Liver (tissue), 9 donors: Measurements from ENCODE around the gene MYOC. TPM values are rescaled to one million over a fixed set of nuclear protein-coding genes. Genes with fewer than 3 reads are reported as not detected.
"Not testable (repeated sequence)": the region's sequence is repeated elsewhere in the genome, so short reads cannot be mapped to it uniquely, and the experiment has no call there.

Experiments used
- DNase-seq: peaks from one replicate; pipeline ENCODE4 v3.0.0-alpha.2; 2017; ENCODE audit warnings: low spot score
- H3K27ac ChIP-seq, 2 donors: one replicate each; pipeline ENCODE4 v1.7.0; 2013; ENCODE audit warnings: inconsistent platforms in 2 of 2, low read length in 2 of 2, control low read depth in 1 of 2, low read depth in 1 of 2, mild to moderate bottlenecking in 1 of 2
- H3K27me3 ChIP-seq, 4 donors: one replicate each; pipeline versions ENCODE4 v1.6.1 to v1.7.0; 2013; ENCODE audit warnings: low read length in 3 of 4, inconsistent platforms in 1 of 4, mild to moderate bottlenecking in 1 of 4, moderate library complexity in 1 of 4; ENCODE audit not compliant: control insufficient read depth in 4 of 4, insufficient read depth in 4 of 4
- H3K36me3 ChIP-seq, 4 donors: one replicate each; pipeline versions ENCODE4 v1.6.1 to v1.7.0; 2013; ENCODE audit warnings: low read length in 3 of 4, mild to moderate bottlenecking in 3 of 4, low read depth in 1 of 4, moderate library complexity in 1 of 4; ENCODE audit not compliant: control insufficient read depth in 4 of 4, insufficient read depth in 3 of 4
- H3K4me1 ChIP-seq, 4 donors: one replicate each; pipeline versions ENCODE4 v1.6.1 to v1.7.0; 2013; ENCODE audit warnings: low read length in 3 of 4, mild to moderate bottlenecking in 3 of 4, moderate library complexity in 1 of 4; ENCODE audit not compliant: control insufficient read depth in 4 of 4, insufficient read depth in 4 of 4
- H3K4me3 ChIP-seq, 3 donors: one replicate each; pipeline versions ENCODE4 v1.6.1 to v1.7.0; 2013; ENCODE audit warnings: low read length in 3 of 3, control low read depth in 1 of 3, low read depth in 1 of 3, mild to moderate bottlenecking in 1 of 3
- H3K9ac ChIP-seq, 2 donors: one replicate each; pipeline ENCODE4 v1.7.0; 2013; ENCODE audit warnings: low read length in 2 of 2, mild to moderate bottlenecking in 2 of 2, moderate library complexity in 2 of 2, control low read depth in 1 of 2, low read depth in 1 of 2
- H3K9me3 ChIP-seq, 4 donors: one replicate each; pipeline versions ENCODE4 v1.6.1 to v1.7.0; 2013; ENCODE audit warnings: low read length in 3 of 4; ENCODE audit not compliant: control insufficient read depth in 4 of 4
- CTCF ChIP-seq: fragments of 150-350 bp; IDR thresholded peaks from 2 replicates; pipeline ENCODE4 v1.5.1; 2017; ENCODE audit warnings: improper control_type of control experiment, low read depth, low read length; ENCODE audit not compliant: missing input control
- EGR1 ChIP-seq, 2 donors: IDR thresholded peaks; 2 replicates each; pipeline ENCODE4 v1.6.1; 2016 to 2018; ENCODE audit warnings: antibody characterized with exemption in 2 of 2, low read depth in 2 of 2
- FOXA1 ChIP-seq: IDR thresholded peaks from 2 replicates; pipeline ENCODE4 v1.6.1; 2016; ENCODE audit warnings: antibody characterized with exemption
- FOXA2 ChIP-seq: IDR thresholded peaks from 2 replicates; pipeline ENCODE4 v1.6.1; 2016; ENCODE audit warnings: antibody characterized with exemption
- GABPA ChIP-seq, 2 donors: IDR thresholded peaks in 1 of 2; conservative IDR thresholded peaks in 1 of 2; 2 replicates each; pipeline ENCODE4 v1.6.1; 2016; ENCODE audit warnings: antibody characterized with exemption in 2 of 2, mild to moderate bottlenecking in 1 of 2, moderate library complexity in 1 of 2
- HNF4A ChIP-seq, 2 donors: conservative IDR thresholded peaks; 2 replicates each; pipeline ENCODE4 v1.6.1; 2016; ENCODE audit warnings: antibody characterized with exemption in 2 of 2, mild to moderate bottlenecking in 2 of 2
- HNF4G ChIP-seq: IDR thresholded peaks from 2 replicates; pipeline ENCODE4 v1.6.1; 2016; ENCODE audit warnings: antibody characterized with exemption
- JUND ChIP-seq, 2 donors: IDR thresholded peaks; 2 replicates each; pipeline ENCODE4 v1.6.1; 2016; ENCODE audit warnings: antibody characterized with exemption in 2 of 2
- NR2F2 ChIP-seq: IDR thresholded peaks from 2 replicates; pipeline ENCODE4 v1.6.1; 2016; ENCODE audit warnings: antibody characterized with exemption
- RAD21 ChIP-seq, 2 donors: IDR thresholded peaks; 2 replicates each; pipeline ENCODE4 v1.6.1; 2016; ENCODE audit warnings: antibody characterized with exemption in 2 of 2, mild to moderate bottlenecking in 2 of 2
- RXRA ChIP-seq, 2 donors: IDR thresholded peaks; 2 replicates each; pipeline ENCODE4 v1.6.1; 2017 to 2018; ENCODE audit warnings: antibody characterized with exemption in 2 of 2, mild to moderate bottlenecking in 1 of 2
- SP1 ChIP-seq: IDR thresholded peaks from 2 replicates; pipeline ENCODE4 v1.6.1; 2018; ENCODE audit warnings: antibody characterized with exemption, mild to moderate bottlenecking
- TAF1 ChIP-seq: conservative IDR thresholded peaks from 2 replicates; pipeline ENCODE4 v1.6.1; 2016; ENCODE audit warnings: antibody characterized with exemption, mild to moderate bottlenecking
- YY1 ChIP-seq: IDR thresholded peaks from 2 replicates; pipeline ENCODE4 v1.6.1; 2016; ENCODE audit warnings: antibody characterized with exemption, mild to moderate bottlenecking
- WGBS: extraction: QIAGEN DNeasy Blood & Tissue Kit; methylation state at CpG from one replicate; pipeline ENCODE4 v1.1.7; 2013; 5-methylcytosine and 5-hydroxymethylcytosine counted together
- polyA plus RNA-seq, 2 donors: library from polyadenylated mRNA; stranded (reverse) in 1 of 2; unstranded in 1 of 2; fragments of 200-250 nt in 1 of 2; fragments of >200 nt in 1 of 2; fragmentation: Nextera tagmentation in 1 of 2; extraction: Ambion mirVana in 1 of 2; gene quantifications; one replicate each; pipeline versions ENCODE4 v1.2.1 to v1.2.3, GENCODE V29; 2013 to 2015
- total RNA-seq, 2 donors: library from RNA; depleted of rRNA; stranded (reverse); fragments of >200 nt; gene quantifications; one replicate each; pipeline ENCODE4 v1.2.3, GENCODE V29; 2014
- TF ChIP-seq, protein P1 (sequence below): IDR thresholded peaks from 2 replicates; pipeline ENCODE4 v1.6.1; 2016; ENCODE audit warnings: antibody characterized with exemption
- TF ChIP-seq, protein P2 (sequence below): IDR thresholded peaks from 2 replicates; pipeline ENCODE4 v1.6.1; 2016; ENCODE audit warnings: antibody characterized with exemption
- TF ChIP-seq, protein P3 (sequence below): IDR thresholded peaks from 2 replicates; pipeline ENCODE4 v1.6.1; 2016; ENCODE audit warnings: antibody characterized with exemption
- donor health status: healthy.
- donor health status: healthy.
- donor health status: healthy.
- donor health status: healthy.
- donor health status: healthy.

Gene MYOC
- total and polyA plus RNA-seq, 4 donors: 0.17 to 0.18 TPM; not detected in 2

DNA sequence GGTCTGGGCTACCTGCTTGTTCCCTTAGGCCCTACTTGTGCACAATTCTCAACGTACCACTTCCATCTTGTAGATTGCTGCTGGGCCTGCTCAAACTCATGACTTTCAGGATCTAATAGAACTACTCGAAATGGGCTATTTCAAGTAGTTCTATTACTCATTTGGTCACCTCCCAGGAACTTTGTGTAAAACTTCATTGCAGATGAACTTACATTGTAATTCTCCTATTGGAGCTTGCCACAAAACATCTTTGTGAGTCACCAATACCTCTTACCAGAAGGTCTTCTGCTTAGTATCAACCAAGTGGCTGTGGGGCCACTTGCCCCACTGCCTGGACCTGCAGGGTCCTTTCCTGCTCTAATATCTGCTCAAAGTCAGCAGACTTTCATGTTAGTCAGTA lies 41.2 kb downstream of the MYOC start:
- Histone ChIP-seq H3K27ac (no peak overlapping the region), H3K27me3 (no peaks in the 10 kb centered on the region), H3K9ac (no peak overlapping the region), H3K36me3 (no peaks in the 10 kb centered on the region), H3K4me1 (peaks cover 0 to 5% (median under 1%) of the 10 kb centered on the region in 4 donors), H3K4me3 (no peak overlapping the region), H3K9me3 (no peaks in the 10 kb centered on the region)
- TF ChIP-seq NR2F2 (no peak), TAF1 (no peak), FOXA1 (no peak), FOXA2 (no peak), YY1 (no peak), CTCF (no peak), EGR1 (IDR thresholded peaks at IDR 0.05; ENCODE audit: low read depth in 2 of 2) (no peak), RAD21 (IDR thresholded peaks at IDR 0.05) (no peak), JUND (IDR thresholded peaks at IDR 0.05) (no peak), GABPA (IDR thresholded peaks at IDR 0.05 in 1 of 2, conservative IDR thresholded peaks at IDR 0.05 in 1 of 2) (no peak), SP1 (no peak)
- TF ChIP-seq, protein P1, sequence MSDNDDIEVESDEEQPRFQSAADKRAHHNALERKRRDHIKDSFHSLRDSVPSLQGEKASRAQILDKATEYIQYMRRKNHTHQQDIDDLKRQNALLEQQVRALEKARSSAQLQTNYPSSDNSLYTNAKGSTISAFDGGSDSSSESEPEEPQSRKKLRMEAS: no peak
- TF ChIP-seq, protein P2, sequence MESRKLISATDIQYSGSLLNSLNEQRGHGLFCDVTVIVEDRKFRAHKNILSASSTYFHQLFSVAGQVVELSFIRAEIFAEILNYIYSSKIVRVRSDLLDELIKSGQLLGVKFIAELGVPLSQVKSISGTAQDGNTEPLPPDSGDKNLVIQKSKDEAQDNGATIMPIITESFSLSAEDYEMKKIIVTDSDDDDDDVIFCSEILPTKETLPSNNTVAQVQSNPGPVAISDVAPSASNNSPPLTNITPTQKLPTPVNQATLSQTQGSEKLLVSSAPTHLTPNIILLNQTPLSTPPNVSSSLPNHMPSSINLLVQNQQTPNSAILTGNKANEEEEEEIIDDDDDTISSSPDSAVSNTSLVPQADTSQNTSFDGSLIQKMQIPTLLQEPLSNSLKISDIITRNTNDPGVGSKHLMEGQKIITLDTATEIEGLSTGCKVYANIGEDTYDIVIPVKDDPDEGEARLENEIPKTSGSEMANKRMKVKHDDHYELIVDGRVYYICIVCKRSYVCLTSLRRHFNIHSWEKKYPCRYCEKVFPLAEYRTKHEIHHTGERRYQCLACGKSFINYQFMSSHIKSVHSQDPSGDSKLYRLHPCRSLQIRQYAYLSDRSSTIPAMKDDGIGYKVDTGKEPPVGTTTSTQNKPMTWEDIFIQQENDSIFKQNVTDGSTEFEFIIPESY: no peak
- 91% methylated on average over 2 of the region's 2 CpGs for WGBS
- no peak for DNase-seq

GRCh38 chr1:171610385-171610784 lies 42.1 kb downstream of the MYOC start:
- H3K27me3 ChIP-seq: no peaks in the 10 kb centered on the region
- peaks cover 0 to 6% (median under 1%) of the 10 kb centered on the region in 4 donors for H3K4me1 ChIP-seq
- no peak overlapping the region for H3K9ac ChIP-seq
- H3K9me3 ChIP-seq: no peaks in the 10 kb centered on the region
- H3K4me3 ChIP-seq: no peak overlapping the region
- WGBS: 76% methylated on average over 2 of the region's 2 CpGs
- no peak overlapping the region for H3K27ac ChIP-seq
- TF ChIP-seq FOXA2 (no peak), NR2F2 (no peak), TAF1 (no peak), RXRA (IDR thresholded peaks at IDR 0.05) (no peak), YY1 (no peak)
- TF ChIP-seq, protein P1: no peak
- no peaks in the 10 kb centered on the region for H3K36me3 ChIP-seq
- no peak for DNase-seq

DNA sequence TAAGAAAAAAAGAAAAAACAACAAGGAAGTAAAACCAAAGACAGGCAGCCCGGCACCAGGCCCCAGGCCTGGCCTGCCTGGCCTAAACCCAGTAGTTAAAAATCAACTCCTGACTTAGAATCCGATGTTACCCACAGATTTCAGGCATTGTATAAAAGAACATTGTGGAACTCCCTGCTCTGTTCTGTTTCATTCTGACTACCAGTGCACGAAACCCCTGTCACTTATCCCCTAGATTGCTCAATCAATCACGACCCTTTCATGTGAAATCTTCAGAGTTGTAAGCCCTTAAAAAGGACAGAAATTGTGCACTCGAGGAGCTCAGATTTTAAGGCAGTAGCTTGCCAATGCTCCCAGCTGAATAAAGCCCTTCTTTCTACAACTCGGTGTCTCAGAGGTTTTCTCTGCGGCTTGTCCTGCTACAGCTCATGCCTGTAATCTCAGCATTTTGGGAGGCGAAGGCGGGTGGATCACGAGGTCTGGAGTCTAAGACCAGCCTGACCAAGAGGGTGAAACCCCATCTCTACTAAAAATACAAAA lies 46.0 kb downstream of the MYOC start:
- no peaks in the 10 kb centered on the region for H3K9me3 ChIP-seq
- H3K4me3 ChIP-seq: no peak overlapping the region
- H3K27ac ChIP-seq: peak overlapping the region in 1 of 2 donors; percentile 35
- TF ChIP-seq, protein P1: no peak
- TF ChIP-seq HNF4A (conservative IDR thresholded peaks at IDR 0.05): no peak
- TF ChIP-seq, protein P3, sequence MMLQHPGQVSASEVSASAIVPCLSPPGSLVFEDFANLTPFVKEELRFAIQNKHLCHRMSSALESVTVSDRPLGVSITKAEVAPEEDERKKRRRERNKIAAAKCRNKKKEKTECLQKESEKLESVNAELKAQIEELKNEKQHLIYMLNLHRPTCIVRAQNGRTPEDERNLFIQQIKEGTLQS: no peak
- no peak for TF ChIP-seq HNF4G
- no peak for TF ChIP-seq SP1
- no peak for TF ChIP-seq FOXA1
- TF ChIP-seq NR2F2: no peak
- H3K9ac ChIP-seq: peak overlapping the region; percentile 53 to 60
- H3K4me1 ChIP-seq: peaks cover 0 to 6% (median under 1%) of the 10 kb centered on the region in 4 donors
- DNase-seq: no peak
- H3K27me3 ChIP-seq: no peaks in the 10 kb centered on the region
- no peaks in the 10 kb centered on the region for H3K36me3 ChIP-seq
- WGBS: 61% methylated on average over 10 of the region's 10 CpGs

DNA sequence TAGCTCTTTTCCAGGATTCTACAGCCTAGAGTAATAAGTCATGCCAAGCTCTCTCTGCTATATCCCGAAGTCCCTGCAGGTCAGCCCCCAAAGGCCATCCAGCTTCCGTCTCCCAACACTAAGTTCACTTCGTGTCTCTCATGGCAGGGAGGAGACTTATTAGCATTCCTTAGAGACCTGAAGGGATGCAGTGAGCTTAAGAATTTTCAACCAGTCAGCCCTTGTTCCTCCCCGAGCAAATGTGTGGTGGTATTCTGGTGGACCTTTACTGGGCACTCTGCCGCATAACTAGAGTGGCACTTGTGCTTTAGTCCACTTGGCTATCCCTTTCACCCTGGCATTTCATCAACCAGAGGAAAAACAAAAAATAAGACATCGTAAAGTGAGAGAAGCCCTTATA lies 49.4 kb downstream of the MYOC start:
- WGBS: 91% methylated on average over 6 of the region's 6 CpGs
- not testable (repeated sequence) for H3K27me3 ChIP-seq, H3K27ac ChIP-seq

More for the DNA sequence above, 49.4 kb downstream of the MYOC start:
- H3K4me1 ChIP-seq: peaks cover 0 to 12% (median 3%) of the 10 kb centered on the region in 4 donors
- not testable (repeated sequence) for H3K9me3 ChIP-seq, DNase-seq, H3K9ac ChIP-seq, H3K4me3 ChIP-seq, H3K36me3 ChIP-seq
